WI38 (cell line): ENCODE data around the gene SEPHS1.

Experiments
- H3K4me3 ChIP-seq: 2 replicates; pipeline ENCODE4 v1.5.1; 2011; ENCODE audit warnings: low read depth, mild to moderate bottlenecking, control low read depth, low read length
- CTCF ChIP-seq: IDR thresholded peaks from 2 replicates; pipeline ENCODE4 v1.5.1; 2012; ENCODE audit warnings: low read depth, mild to moderate bottlenecking, control low read depth, low read length

SEPHS1 gene

GRCh38 chr10:13348216-13349017 lies at the start of gene SEPHS1:
SEPHS1 (minus strand) TSS chr10:13348293; CDS start chr10:13344950, 3,343 bp downstream.
- H3K4me3 ChIP-seq: peak within 1 kb of the TSS; percentile 81
- no peak for TF ChIP-seq CTCF

- no peak for TF ChIP-seq CTCF
- H3K4me3 ChIP-seq: no peak overlapping the region
These were observed 49.0 kb upstream of the SEPHS1 start for GRCh38 chr10:13397052-13397451.

GRCh38 chr10:13396369-13396768 lies 48.3 kb upstream of the SEPHS1 start:
- H3K4me3 ChIP-seq: no peak overlapping the region
- TF ChIP-seq CTCF: no peak

GRCh38 chr10:13395540-13395939 lies 47.4 kb upstream of the SEPHS1 start:
- TF ChIP-seq CTCF: no peak
- no peak overlapping the region for H3K4me3 ChIP-seq

GRCh38 chr10:13393640-13394039 lies 45.5 kb upstream of the SEPHS1 start:
- no peak overlapping the region for H3K4me3 ChIP-seq
- TF ChIP-seq CTCF: no peak

GRCh38 chr10:13392701-13393100 lies 44.6 kb upstream of the SEPHS1 start:
- no peak for TF ChIP-seq CTCF
- no peak overlapping the region for H3K4me3 ChIP-seq

GRCh38 chr10:13390604-13391522 lies 42.8 kb upstream of the SEPHS1 start:
- TF ChIP-seq CTCF: no peak

More at GRCh38 chr10:13390604-13391522, 42.8 kb upstream of the SEPHS1 start:
- no peak overlapping the region for H3K4me3 ChIP-seq
